ENCODE results near the gene WIPF3.
"Not testable (repeated sequence)": the region's sequence is repeated elsewhere in the genome, so short reads cannot be mapped to it uniquely, and the experiment has no call there.

The WIPF3 gene

DNA sequence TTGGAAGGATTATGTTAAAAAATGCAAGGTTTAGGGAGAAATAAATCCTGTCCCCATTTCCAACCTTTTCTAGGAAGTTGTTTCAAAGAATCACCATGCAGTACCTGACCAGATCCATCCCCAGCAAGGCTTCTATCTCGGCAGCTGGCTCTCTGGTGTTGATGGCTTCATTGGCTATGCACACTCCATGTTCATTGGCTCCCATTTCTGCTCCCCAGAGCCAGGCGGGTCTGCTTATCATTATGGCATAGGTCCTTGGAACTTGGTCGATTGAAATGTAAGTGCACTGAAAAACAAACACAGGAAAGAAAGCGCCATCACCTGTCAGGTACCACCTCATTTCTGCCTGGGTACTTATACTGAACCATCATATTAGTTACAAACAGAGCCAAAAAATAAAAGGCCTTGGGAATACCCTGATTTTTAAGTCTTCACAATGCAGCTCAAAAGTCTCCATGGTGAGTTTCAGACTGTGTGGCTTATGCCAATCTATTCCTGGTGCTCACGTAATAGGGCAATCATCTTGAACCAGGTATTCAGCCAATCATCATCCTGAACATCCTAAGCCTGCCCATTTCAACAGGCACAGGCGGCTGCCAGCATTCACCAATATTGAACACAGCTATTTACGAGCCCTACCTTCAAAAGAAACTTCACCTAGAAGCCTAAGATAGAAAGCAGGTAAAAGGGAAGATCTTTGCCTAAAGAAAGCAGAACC is 148.9 kb downstream of the WIPF3 start:
- H3K4me3 ChIP-seq = no peak overlapping the region
- DNase-seq (ENCODE audit: low spot score) = no peak
- no peak overlapping the region for H3K27ac ChIP-seq
- TF ChIP-seq, protein P1, sequence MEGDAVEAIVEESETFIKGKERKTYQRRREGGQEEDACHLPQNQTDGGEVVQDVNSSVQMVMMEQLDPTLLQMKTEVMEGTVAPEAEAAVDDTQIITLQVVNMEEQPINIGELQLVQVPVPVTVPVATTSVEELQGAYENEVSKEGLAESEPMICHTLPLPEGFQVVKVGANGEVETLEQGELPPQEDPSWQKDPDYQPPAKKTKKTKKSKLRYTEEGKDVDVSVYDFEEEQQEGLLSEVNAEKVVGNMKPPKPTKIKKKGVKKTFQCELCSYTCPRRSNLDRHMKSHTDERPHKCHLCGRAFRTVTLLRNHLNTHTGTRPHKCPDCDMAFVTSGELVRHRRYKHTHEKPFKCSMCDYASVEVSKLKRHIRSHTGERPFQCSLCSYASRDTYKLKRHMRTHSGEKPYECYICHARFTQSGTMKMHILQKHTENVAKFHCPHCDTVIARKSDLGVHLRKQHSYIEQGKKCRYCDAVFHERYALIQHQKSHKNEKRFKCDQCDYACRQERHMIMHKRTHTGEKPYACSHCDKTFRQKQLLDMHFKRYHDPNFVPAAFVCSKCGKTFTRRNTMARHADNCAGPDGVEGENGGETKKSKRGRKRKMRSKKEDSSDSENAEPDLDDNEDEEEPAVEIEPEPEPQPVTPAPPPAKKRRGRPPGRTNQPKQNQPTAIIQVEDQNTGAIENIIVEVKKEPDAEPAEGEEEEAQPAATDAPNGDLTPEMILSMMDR (IDR thresholded peaks at IDR 0.05) = no peak

DNA sequence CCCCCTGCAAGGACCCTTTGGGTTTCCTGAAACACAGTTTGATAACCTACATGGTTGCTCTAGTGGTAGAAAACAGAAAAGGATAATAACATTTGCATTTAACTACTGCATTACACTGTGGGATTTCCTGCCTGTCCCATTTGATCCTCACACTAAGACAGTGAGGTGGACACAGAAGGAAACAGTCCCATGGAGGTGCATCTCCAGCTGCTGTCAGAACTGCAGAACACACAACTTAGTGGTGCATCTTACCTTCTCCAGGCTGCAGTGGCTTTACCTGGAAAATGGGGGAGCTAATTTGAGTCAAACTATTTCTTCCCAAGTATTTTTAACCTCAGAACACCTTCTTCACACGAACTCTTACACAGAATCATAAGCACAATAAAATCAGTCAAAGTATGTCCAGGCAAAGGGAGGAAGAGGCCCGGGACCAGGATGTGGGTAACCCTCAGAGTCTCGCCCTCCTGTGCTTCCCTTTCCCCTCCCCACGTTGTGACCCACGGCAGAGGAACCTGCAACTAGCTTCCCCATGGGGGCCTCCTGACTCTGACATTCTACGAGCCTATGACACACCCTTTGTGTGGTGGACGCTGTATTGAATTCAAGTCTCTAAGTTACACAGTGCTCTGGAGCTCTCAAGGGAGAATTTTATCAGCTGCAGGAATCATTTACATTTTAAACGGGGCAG is 149.6 kb downstream of the WIPF3 start:
- H3K27ac ChIP-seq = no peak overlapping the region
- H3K4me3 ChIP-seq = no peak overlapping the region
- TF ChIP-seq, protein P1 (IDR thresholded peaks at IDR 0.05) = no peak
- no peak for DNase-seq (ENCODE audit: low spot score)

DNA sequence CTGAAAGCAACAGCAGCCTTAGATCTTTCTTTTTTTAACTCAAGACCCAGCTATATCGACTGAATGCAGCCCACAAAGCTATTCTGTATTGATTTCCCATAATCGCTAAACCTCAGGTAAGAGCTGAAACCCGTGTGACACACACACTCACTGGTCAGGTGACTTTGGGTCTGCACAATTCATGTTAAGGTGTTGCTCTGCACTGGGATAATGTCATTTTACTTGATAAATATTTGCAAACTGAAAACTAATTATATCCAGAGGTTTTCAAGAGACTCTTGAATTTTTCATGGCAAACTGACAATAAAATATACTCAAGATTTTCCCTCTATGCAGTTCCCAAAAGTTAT is 150.2 kb downstream of the WIPF3 start:
- no peak for DNase-seq (ENCODE audit: low spot score)
- Histone ChIP-seq H3K27ac (no peak overlapping the region), H3K4me3 (no peak overlapping the region)
- TF ChIP-seq, protein P1 (IDR thresholded peaks at IDR 0.05) = no peak

DNA sequence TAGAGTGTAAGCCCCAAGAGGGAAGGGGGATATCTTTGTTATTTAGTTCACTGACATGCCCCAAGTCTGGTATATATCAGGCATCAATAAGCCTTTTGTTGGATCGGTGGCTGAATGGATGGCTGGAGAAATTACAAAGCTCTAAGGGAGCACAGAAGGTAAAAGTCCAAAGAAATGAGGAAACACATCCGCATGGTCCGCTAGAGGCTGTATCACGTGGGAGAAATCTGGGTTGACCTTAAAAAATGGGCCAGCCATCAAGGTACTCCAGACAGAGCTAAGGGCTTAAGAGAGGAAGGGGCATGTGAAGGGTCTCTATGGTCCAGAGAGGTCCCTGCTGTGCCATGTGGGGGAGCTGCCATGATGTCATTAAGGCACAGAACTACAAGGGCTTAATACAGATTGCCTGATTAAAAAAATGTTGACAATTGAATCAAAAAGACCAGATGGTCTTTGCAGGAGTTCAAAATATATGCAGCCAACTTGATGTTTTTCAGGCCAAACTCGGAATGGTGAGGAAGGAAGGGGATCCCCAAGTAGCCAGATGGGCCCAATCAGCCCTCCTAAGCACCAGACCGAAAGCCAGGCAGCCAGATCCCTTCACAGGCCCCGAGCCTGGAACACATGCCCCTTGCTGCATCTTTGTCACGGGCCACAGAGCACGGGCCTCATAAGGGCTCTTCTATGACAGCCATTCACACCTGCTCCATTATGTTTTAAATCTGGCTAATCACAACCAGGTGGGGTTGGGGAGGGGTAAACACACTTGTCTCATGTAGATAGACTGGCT is 151.4 kb downstream of the WIPF3 start:
- DNase-seq (ENCODE audit: low spot score) = no peak
- Histone ChIP-seq H3K27ac (no peak overlapping the region), H3K4me3 (no peak overlapping the region)
- TF ChIP-seq, protein P1 (IDR thresholded peaks at IDR 0.05) = no peak

DNA sequence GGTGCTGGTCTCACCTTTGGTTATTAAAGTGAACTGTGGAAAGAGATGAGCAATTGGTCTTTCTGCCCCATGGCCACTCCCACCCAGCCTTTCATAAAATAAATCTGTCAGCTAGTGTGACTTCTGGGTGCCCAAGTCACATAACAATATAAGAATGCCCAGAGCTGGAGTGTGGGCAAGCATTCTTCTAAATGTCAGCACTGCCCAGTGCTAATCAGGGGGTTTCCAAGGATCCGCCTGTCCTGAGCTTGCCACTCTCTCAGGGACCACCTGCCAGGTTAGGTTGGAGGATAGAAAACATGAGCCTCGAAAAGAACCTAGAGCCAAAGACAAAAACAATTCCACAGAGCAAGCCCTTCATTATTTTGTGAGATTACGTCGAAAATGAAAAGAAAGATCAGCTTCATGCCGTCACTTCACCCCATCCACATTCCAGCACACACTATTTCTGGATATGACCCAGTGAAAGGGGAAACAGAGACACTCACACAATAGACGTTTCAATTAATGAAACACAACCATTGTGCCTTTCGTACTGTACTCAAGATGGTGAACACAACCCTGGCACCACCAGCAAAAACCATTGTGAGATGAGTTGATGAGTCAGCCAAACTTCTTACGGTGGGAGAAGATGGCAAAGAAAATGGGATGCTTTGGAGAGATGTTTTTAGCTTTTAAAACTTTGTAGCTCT is 152.5 kb downstream of the WIPF3 start:
- Histone ChIP-seq H3K27ac (no peak overlapping the region), H3K4me3 (no peak overlapping the region)
- DNase-seq (ENCODE audit: low spot score) = no peak
- TF ChIP-seq, protein P1 (IDR thresholded peaks at IDR 0.05) = no peak

DNA sequence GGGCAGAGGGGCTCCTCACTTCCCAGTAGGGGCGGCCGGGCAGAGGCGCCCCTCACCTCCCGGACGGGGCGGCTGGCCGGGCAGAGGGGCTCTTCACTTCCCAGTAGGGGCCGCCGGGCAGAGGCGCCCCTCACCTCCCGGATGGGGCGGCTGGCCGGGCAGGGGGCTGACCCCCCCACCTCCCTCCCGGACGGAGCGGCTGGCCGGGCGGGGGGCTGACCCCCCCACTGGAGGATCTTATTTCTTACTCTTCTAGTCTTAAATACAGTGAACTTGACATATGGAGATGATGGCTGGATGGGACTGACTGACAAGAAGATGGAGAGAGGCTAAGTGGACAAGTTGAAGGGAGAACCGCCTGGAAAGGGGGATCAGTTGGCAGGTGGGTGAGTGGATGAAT is 155.3 kb downstream of the WIPF3 start:
- not testable (repeated sequence) for H3K4me3 ChIP-seq; DNase-seq (ENCODE audit: low spot score); H3K27ac ChIP-seq

DNA sequence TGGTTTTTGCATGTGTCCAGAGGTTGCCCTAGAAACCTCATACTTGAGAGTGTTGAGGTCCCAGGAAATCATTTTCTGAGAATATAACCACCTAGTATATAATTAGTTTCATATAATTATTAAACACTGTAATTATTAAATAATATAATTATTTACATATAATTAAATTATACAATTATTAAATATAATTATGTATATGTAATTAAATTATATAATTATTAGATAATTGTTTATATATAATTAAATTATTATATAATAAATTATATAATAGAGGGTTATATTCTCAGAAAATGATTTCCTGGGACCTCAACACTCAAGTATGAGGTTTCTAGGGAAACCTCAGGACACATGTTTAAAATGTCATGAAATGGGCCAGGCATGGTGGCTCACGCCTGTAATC is 155.7 kb downstream of the WIPF3 start:
- TF ChIP-seq, protein P1 (IDR thresholded peaks at IDR 0.05) = no peak
- no peak overlapping the region for H3K4me3 ChIP-seq
- H3K27ac ChIP-seq = no peak overlapping the region
- no peak for DNase-seq (ENCODE audit: low spot score)
